Endothelial cell (in vitro differentiated cells): ENCODE data around the gene PWP1. TPM values are rescaled to one million over a fixed set of nuclear protein-coding genes. Genes with fewer than 3 reads are reported as not detected.

Experiments
- DNase-seq: peaks from one replicate; pipeline ENCODE4 v3.0.0; 2021; ENCODE audit warnings: low spot score
- H3K27ac Mint-ChIP-seq: one replicate; pipeline ENCODE4 v1.8.0; 2021; ENCODE audit warnings: mixed read lengths, inconsistent platforms; ENCODE audit not compliant: unreplicated experiment
- H3K27me3 Mint-ChIP-seq: one replicate; pipeline ENCODE4 v1.8.0; 2021; ENCODE audit warnings: mild to moderate bottlenecking, moderate library complexity, mixed read lengths, inconsistent platforms; ENCODE audit not compliant: unreplicated experiment
- H3K36me3 Mint-ChIP-seq: one replicate; pipeline ENCODE4 v1.8.0; 2021; ENCODE audit warnings: mild to moderate bottlenecking, low read depth, mixed read lengths, inconsistent platforms; ENCODE audit not compliant: unreplicated experiment
- H3K4me1 Mint-ChIP-seq: one replicate; pipeline ENCODE4 v1.8.0; 2021; ENCODE audit warnings: mild to moderate bottlenecking, mixed read lengths, inconsistent platforms; ENCODE audit not compliant: unreplicated experiment
- H3K4me3 Mint-ChIP-seq: one replicate; pipeline ENCODE4 v1.8.0; 2021; ENCODE audit warnings: mild to moderate bottlenecking, mixed read lengths, inconsistent platforms; ENCODE audit not compliant: unreplicated experiment
- H3K9me3 Mint-ChIP-seq: one replicate; pipeline ENCODE4 v1.8.0; 2021; ENCODE audit warnings: mixed read lengths, inconsistent platforms; ENCODE audit not compliant: unreplicated experiment
- total RNA-seq: library from RNA; stranded (reverse); fragmentation: NEBNext Ultra II Directional; extraction: Animal tissue kit (Norgen Biotek cat#: 25700); gene quantifications from one replicate; pipeline ENCODE4 v1.2.1, GENCODE V29; 2021; ENCODE audit not compliant: unreplicated experiment
- TF ChIP-seq, protein P1 (sequence below): fragments of 200-600 bp; sonication (generic); IDR thresholded peaks from one replicate; pipeline ENCODE4 v1.5.0; 2021; ENCODE audit warnings: antibody characterized with exemption; ENCODE audit not compliant: unreplicated experiment

PWP1 gene
- total RNA-seq, 1 donor from 2014 or later = 49.3 TPM

DNA sequence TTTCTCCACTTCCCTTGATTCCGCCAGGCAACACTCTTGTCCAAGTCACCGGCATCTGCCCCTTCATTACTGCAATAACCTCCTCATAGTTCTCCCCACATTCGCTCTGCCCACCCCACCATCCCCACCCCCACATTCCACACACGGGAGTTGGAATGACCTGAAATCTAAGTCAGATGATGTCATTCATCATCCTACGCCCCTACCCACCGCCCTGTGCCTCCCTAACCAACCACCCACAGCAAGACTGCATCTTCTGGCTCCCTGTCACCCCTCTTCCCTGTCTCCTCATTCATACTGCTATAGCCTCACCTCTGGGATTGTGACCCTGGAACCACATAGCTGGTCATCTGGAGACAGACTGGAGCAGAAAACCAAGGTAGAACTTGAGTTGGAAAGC, 7.9 kb upstream of the PWP1 start:
- H3K4me3 Mint-ChIP-seq = no peak overlapping the region
- TF ChIP-seq, protein P1, sequence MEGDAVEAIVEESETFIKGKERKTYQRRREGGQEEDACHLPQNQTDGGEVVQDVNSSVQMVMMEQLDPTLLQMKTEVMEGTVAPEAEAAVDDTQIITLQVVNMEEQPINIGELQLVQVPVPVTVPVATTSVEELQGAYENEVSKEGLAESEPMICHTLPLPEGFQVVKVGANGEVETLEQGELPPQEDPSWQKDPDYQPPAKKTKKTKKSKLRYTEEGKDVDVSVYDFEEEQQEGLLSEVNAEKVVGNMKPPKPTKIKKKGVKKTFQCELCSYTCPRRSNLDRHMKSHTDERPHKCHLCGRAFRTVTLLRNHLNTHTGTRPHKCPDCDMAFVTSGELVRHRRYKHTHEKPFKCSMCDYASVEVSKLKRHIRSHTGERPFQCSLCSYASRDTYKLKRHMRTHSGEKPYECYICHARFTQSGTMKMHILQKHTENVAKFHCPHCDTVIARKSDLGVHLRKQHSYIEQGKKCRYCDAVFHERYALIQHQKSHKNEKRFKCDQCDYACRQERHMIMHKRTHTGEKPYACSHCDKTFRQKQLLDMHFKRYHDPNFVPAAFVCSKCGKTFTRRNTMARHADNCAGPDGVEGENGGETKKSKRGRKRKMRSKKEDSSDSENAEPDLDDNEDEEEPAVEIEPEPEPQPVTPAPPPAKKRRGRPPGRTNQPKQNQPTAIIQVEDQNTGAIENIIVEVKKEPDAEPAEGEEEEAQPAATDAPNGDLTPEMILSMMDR = no peak
- no peaks in the 10 kb centered on the region for H3K9me3 Mint-ChIP-seq
- H3K27ac Mint-ChIP-seq = no peak overlapping the region
- DNase-seq = no peak
- peaks cover 2% of the 10 kb centered on the region for H3K27me3 Mint-ChIP-seq
- no peaks in the 10 kb centered on the region for H3K36me3 Mint-ChIP-seq
- H3K4me1 Mint-ChIP-seq = no peaks in the 10 kb centered on the region

DNA sequence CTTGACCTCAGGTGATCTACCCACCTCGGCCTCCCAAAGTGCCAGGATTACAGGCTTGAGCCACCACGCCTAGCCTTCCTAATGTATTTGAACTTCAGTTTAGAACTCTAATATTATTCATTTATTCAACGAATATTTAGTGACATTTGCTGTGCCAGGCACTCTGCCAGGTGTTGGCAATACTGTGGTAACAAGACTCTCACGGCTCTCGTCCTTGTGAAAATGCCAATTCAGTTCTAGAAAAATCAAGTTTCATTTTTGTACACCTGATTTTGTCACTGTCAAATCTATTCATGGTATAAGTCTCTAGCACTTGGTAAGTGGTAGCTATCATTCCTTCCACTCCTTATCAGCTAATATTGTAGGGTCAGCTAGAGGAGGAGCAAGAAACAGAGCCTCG, 6.3 kb upstream of the PWP1 start:
- Mint-ChIP-seq H3K27me3 (peaks cover 2% of the 10 kb centered on the region), H3K36me3 (no peaks in the 10 kb centered on the region), H3K9me3 (no peaks in the 10 kb centered on the region), H3K4me1 (no peaks in the 10 kb centered on the region), H3K27ac (no peak overlapping the region), H3K4me3 (no peak overlapping the region)
- TF ChIP-seq, protein P1 = no peak
- DNase-seq = no peak

DNA sequence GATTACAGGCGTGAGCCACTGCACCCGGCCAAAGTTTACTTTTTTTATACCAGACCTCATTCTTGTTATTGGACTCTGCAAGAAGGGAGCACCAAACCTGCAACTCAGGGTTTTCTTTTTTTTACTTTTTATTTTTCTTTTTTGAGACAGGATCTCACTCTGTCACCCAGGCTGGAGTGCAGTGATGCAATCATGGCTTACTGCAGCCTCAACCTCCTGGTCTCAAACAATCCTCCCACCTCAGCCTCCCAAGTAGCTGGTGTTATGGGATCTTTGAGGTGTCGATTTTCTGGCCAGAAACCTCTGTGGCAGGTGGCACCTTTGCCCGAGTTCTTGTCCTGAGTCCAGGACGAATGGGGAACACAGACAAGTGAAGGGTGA, 4.2 kb upstream of the PWP1 start:
- TF ChIP-seq, protein P1 = no peak
- Mint-ChIP-seq H3K4me3 (no peak overlapping the region), H3K4me1 (peaks cover 6% of the 10 kb centered on the region), H3K27ac (no peak overlapping the region), H3K27me3 (peaks cover 5% of the 10 kb centered on the region), H3K36me3 (no peaks in the 10 kb centered on the region), H3K9me3 (no peaks in the 10 kb centered on the region)
- DNase-seq = no peak

DNA sequence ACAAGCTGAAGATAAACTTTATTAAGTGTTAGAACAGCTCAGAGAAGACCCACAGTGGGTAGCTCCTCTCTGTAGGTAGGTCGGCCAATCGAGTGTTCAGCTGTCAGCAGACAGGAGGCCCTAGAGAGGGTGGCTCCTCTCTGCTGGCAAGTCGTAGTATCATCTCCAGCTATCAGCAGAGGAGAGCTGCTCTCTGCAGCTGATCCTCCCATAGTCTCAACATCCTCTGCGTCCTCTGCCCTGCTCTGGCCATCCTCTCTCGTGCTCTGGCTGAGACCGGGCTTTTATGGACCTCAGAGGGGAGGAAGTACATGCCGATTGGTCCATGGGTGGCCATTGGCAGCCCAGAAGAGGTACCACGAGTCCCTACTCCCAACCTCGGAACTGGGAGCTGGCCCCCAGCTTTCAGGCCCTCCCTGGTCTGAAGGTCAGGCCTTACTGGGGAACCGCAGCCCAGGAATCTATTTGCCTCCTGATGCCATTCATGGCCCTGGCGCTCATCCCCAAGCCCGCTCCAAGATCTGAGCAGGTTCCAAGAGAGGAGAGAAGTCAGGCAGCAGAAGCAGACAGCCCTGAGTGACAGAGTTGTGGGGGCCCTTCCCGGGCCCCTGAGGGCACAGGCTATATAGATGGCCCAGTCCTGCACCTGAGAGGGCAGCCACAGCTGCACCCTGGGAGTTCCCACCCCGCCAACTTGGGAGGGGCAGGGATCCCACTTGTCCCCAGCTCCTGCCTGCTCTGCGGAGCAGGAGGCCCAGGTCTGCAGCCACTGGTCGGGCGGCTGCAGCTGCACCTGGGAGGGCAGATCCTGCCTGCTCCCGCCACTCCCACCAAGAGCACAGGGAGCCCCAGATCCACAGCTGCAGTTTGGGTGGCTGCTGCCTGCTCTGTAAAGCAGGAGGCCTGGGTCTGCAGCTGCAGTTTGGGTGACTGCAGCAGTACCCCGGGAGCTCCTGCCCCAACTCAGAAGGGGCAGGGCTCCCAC, 3.5 kb upstream of the PWP1 start:
- H3K4me3 Mint-ChIP-seq = no peak overlapping the region
- peaks cover 5% of the 10 kb centered on the region for H3K27me3 Mint-ChIP-seq
- TF ChIP-seq, protein P1 = no peak
- no peak for DNase-seq
- H3K36me3 Mint-ChIP-seq = no peaks in the 10 kb centered on the region
- H3K9me3 Mint-ChIP-seq = no peaks in the 10 kb centered on the region
- H3K4me1 Mint-ChIP-seq = peaks cover 10% of the 10 kb centered on the region
- H3K27ac Mint-ChIP-seq = no peak overlapping the region
